Panc1 (cell line): ENCODE data around the gene AFG1L. TPM values are rescaled to one million over a fixed set of nuclear protein-coding genes. Genes with fewer than 3 reads are reported as not detected.

ENCODE experiments used
- ATAC-seq: fragments of 200-7000 bp; cut with Tn5 transposase; 2 replicates; pipeline ENCODE4 v1.9.1; 2020; ENCODE audit warnings: mild to moderate bottlenecking, moderate library complexity
- BruUV-seq: library from RNA; stranded (reverse); fragments of 400-500 nt; replicated peaks from 2 replicates; lab custom pipeline; 2021; lab: Mats Ljungman, UMichigan
- CTCF ChIA-PET: fragments of 300-600 bp; sonication (Branson Sonifier 250); formaldehyde crosslinking; loops from one replicate; lab custom pipeline; 2022; ENCODE audit warnings: antibody characterized with exemption; lab: Charles Lee
- POLR2A ChIA-PET: fragments of 300-600 bp; sonication (Branson Sonifier 250); formaldehyde crosslinking; loops from one replicate; lab custom pipeline; 2022; ENCODE audit warnings: antibody characterized with exemption; lab: Charles Lee
- DNase-seq: peaks from one replicate; pipeline ENCODE4 v3.0.0-alpha.2; 2010; ENCODE audit warnings: low read depth, low spot score
- H3K27ac ChIP-seq: 2 replicates; pipeline ENCODE4 v1.5.1; 2011; ENCODE audit warnings: mild to moderate bottlenecking, low read length, inconsistent platforms
- H3K27me3 ChIP-seq: fragments of 200-500 bp; sonication (Bioruptor generic); 2 replicates; pipeline ENCODE4 v1.6.0; 2014; ENCODE audit warnings: low read length, inconsistent platforms; ENCODE audit not compliant: control insufficient read depth, insufficient read depth
- H3K36me3 ChIP-seq: fragments of 200-500 bp; sonication (Bioruptor generic); 2 replicates; pipeline ENCODE4 v1.5.1; 2014; ENCODE audit warnings: inconsistent platforms, mild to moderate bottlenecking, low read length, moderate library complexity; ENCODE audit not compliant: control insufficient read depth, insufficient read depth
- H3K4me1 ChIP-seq: 2 replicates; pipeline ENCODE4 v1.5.1; 2011; ENCODE audit warnings: inconsistent platforms, mild to moderate bottlenecking, low read length, moderate library complexity; ENCODE audit not compliant: control insufficient read depth, insufficient read depth
- H3K4me3 ChIP-seq, 2 experiments: 2 replicates each; pipeline ENCODE4 v1.5.1; 2011 to 2012; ENCODE audit warnings: low read depth in 2 of 2, low read length in 2 of 2, mild to moderate bottlenecking in 2 of 2, inconsistent platforms in 1 of 2, moderate library complexity in 1 of 2
- H3K9me3 ChIP-seq: fragments of 200-500 bp; sonication (Bioruptor generic); 2 replicates; pipeline ENCODE4 v1.5.1; 2014; ENCODE audit warnings: low read depth, mild to moderate bottlenecking, inconsistent platforms, low read length, moderate library complexity; ENCODE audit not compliant: control insufficient read depth, insufficient read depth
- CTCF ChIP-seq: fragments of 450-650 bp; IDR thresholded peaks from 2 replicates; pipeline ENCODE4 v1.5.1; 2017; ENCODE audit warnings: mild to moderate bottlenecking
- POLR2AphosphoS5 ChIP-seq: IDR thresholded peaks from 2 replicates; pipeline ENCODE4 v1.6.1; 2012; ENCODE audit warnings: mild to moderate bottlenecking, low read depth, low read length, moderate library complexity
- REST ChIP-seq, 2 experiments: IDR thresholded peaks; 2 replicates each; pipeline ENCODE4 v1.6.1; 2011 to 2012; ENCODE audit warnings: low read depth in 2 of 2, control low read depth in 1 of 2, low read length in 1 of 2, mild to moderate bottlenecking in 1 of 2, moderate library complexity in 1 of 2; ENCODE audit not compliant: insufficient read depth in 1 of 2
- SIN3A ChIP-seq: IDR thresholded peaks from 2 replicates; pipeline ENCODE4 v1.6.1; 2012; ENCODE audit warnings: low read depth, mild to moderate bottlenecking, low read length, moderate library complexity, borderline replicate concordance; ENCODE audit not compliant: insufficient read depth
- TCF7L2 ChIP-seq: IDR thresholded peaks from 2 replicates; pipeline ENCODE4 v1.6.1; 2011; ENCODE audit warnings: mild to moderate bottlenecking, low read depth, low read length, inconsistent platforms
- in situ Hi-C: cut with HindIII; loops from 2 replicates; pipeline ENCODE4 v1.10.0; 2016; ENCODE audit warnings: low sequenced_read_pairs, low pct_unique_long_range_greater_than_20kb
- intact Hi-C: fragments of 100-400 bp; cut with micrococcal nuclease; formaldehyde crosslinking; loops from one replicate; pipeline ENCODE4 v1.10.0; 2022; ENCODE audit not compliant: unreplicated experiment
- total RNA-seq: library from RNA; stranded (reverse); gene quantifications from one replicate; pipeline ENCODE4 v1.2.1, GENCODE V29; 2021; ENCODE audit not compliant: unreplicated experiment

Gene AFG1L
- total RNA-seq, 1 experiment from 2014 or later, result 12.4 TPM

GRCh38 chr6:108312605-108313004 is 17.8 kb downstream of the AFG1L start:
- Histone ChIP-seq H3K4me1 (no peaks in the 10 kb centered on the region), H3K9me3 (no peaks in the 10 kb centered on the region), H3K27ac (no peak overlapping the region), H3K4me3 (no peak overlapping the region), H3K36me3 (no peaks in the 10 kb centered on the region), H3K27me3 (no peaks in the 10 kb centered on the region)
- in situ Hi-C loops (no loop called here), intact Hi-C loops (no loop called here)
- no peak for TF ChIP-seq POLR2AphosphoS5
- no peak for TF ChIP-seq REST (IDR thresholded peaks at IDR 0.05; ENCODE audit: insufficient read depth in 1 of 2, low read depth in 2 of 2, low read length in 1 of 2)
- TF ChIP-seq CTCF, result no peak
- no peak for TF ChIP-seq SIN3A
- TF ChIP-seq TCF7L2, result no peak
- no TSS peak for BruUV-seq
- ChIA-PET CTCF (no interaction called here), POLR2A (interaction anchor here (0.7 kb wide), 1 partner anchor 48 kb away, joined by 3 read pairs; no protein-coding TSS in a partner anchor)
- no peak for ATAC-seq
- DNase-seq, result no peak

GRCh38 chr6:108321253-108321747 is 26.4 kb downstream of the AFG1L start:
- H3K4me1 ChIP-seq, result no peaks in the 10 kb centered on the region
- H3K36me3 ChIP-seq, result no peaks in the 10 kb centered on the region
- no peak overlapping the region for H3K27ac ChIP-seq
- TF ChIP-seq POLR2AphosphoS5 (no peak), SIN3A (no peak), CTCF (no peak), TCF7L2 (no peak), REST (IDR thresholded peaks at IDR 0.05; ENCODE audit: insufficient read depth in 1 of 2, low read depth in 2 of 2, low read length in 1 of 2) (no peak)
- in situ Hi-C loops, result no loop called here
- ChIA-PET POLR2A (no interaction called here), CTCF (no interaction called here)
- DNase-seq (no peak), ATAC-seq (no peak)
- no TSS peak for BruUV-seq
- no peaks in the 10 kb centered on the region for H3K9me3 ChIP-seq
- no peak overlapping the region for H3K4me3 ChIP-seq
- no peaks in the 10 kb centered on the region for H3K27me3 ChIP-seq
- intact Hi-C loops, result no loop called here
